ENCODE data around the gene COL18A1.

GRCh38 chr21:45397381-45397780, 7.6 kb upstream of the COL18A1 start:
- no peak for TF ChIP-seq CTCF (IDR thresholded peaks at IDR 0.05; ENCODE audit: poor library complexity)
- TF ChIP-seq EZH2phosphoT487 (IDR thresholded peaks at IDR 0.05; ENCODE audit: low read depth, severe bottlenecking, unreplicated experiment) = no peak

Data from hepatocyte (in vitro differentiated cells).